Measurements from ENCODE around the gene MTMR3. TPM values are rescaled to one million over a fixed set of nuclear protein-coding genes. Genes with fewer than 3 reads are reported as not detected.
A peak's percentile ranks its signal among the peaks of the same experiment; 100 is the strongest.

MTMR3 gene
- polyA plus RNA-seq (2011; rRNA removed): 18.8 and 21.8 TPM in 2 replicates
- polyA plus RNA-seq (2012; cell fraction: cytosol; rRNA removed): 7.5 and 10.1 TPM in 2 replicates
- polyA plus RNA-seq (2012; cell fraction: nucleus; rRNA removed): 31.3 and 43.4 TPM in 2 replicates
- polyA plus RNA-seq (2017; fragmentation: RNase III; extraction: RNeasy Plus Mini Kit Qiagen cat#74134 plus additional on column Dnase treatment): 5.6 to 7.7 TPM (median 7.4 TPM) in 3 replicates
- 39.3 and 40.5 TPM in 2 replicates for polyA minus RNA-seq (2011; rRNA and poly(A)+ RNA removed)

- Histone ChIP-seq H3K4me2 (peak within 1 kb of the TSS; percentile 71), H3K4me3 (peak within 1 kb of the TSS; percentile 88), H3K4me1 (peaks cover 14% of the 10 kb centered on the region; the same call in 2 of the 3 replicates), H3K27ac (peak within 1 kb of the TSS; percentile 91 to 99), H3K9me3 (no peaks in the 10 kb centered on the region)
- TF ChIP-seq CBX8 (IDR thresholded peaks at IDR 0.05): no peak
- no peak for TF ChIP-seq ZNF302 (CRISPR knock-in tag; IDR thresholded peaks at IDR 0.05)
- TF ChIP-seq NR3C1 (IDR thresholded peaks at IDR 0.05): no peak
- TF ChIP-seq, protein P1, sequence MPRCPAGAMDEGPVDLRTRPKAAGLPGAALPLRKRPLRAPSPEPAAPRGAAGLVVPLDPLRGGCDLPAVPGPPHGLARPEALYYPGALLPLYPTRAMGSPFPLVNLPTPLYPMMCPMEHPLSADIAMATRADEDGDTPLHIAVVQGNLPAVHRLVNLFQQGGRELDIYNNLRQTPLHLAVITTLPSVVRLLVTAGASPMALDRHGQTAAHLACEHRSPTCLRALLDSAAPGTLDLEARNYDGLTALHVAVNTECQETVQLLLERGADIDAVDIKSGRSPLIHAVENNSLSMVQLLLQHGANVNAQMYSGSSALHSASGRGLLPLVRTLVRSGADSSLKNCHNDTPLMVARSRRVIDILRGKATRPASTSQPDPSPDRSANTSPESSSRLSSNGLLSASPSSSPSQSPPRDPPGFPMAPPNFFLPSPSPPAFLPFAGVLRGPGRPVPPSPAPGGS (IDR thresholded peaks at IDR 0.05): no peak
- TF ChIP-seq, protein P2, sequence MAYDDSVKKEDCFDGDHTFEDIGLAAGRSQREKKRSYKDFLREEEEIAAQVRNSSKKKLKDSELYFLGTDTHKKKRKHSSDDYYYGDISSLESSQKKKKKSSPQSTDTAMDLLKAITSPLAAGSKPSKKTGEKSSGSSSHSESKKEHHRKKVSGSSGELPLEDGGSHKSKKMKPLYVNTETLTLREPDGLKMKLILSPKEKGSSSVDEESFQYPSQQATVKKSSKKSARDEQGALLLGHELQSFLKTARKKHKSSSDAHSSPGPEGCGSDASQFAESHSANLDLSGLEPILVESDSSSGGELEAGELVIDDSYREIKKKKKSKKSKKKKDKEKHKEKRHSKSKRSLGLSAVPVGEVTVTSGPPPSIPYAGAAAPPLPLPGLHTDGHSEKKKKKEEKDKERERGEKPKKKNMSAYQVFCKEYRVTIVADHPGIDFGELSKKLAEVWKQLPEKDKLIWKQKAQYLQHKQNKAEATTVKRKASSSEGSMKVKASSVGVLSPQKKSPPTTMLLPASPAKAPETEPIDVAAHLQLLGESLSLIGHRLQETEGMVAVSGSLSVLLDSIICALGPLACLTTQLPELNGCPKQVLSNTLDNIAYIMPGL (CRISPR knock-in tag; IDR thresholded peaks at IDR 0.05; ENCODE audit: borderline replicate concordance): no peak
- TF ChIP-seq, protein P3, sequence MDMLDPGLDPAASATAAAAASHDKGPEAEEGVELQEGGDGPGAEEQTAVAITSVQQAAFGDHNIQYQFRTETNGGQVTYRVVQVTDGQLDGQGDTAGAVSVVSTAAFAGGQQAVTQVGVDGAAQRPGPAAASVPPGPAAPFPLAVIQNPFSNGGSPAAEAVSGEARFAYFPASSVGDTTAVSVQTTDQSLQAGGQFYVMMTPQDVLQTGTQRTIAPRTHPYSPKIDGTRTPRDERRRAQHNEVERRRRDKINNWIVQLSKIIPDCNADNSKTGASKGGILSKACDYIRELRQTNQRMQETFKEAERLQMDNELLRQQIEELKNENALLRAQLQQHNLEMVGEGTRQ (IDR thresholded peaks at IDR 0.05): no peak
- TF ChIP-seq CEBPB (IDR thresholded peaks at IDR 0.05): no peak
- no peak for TF ChIP-seq TP53 (CRISPR knock-in tag; IDR thresholded peaks at IDR 0.05)
- no peak for TF ChIP-seq HOXA7 (CRISPR knock-in tag; IDR thresholded peaks at IDR 0.05)
- no peak for TF ChIP-seq JUNB (IDR thresholded peaks at IDR 0.05)
- TF ChIP-seq RAD21 (conservative IDR thresholded peaks at IDR 0.05 in 1 of 2, IDR thresholded peaks at IDR 0.05 in 1 of 2): peak in 1 of 2 experiments; percentile 45; a peak in 2 of 5 replicates
- TF ChIP-seq EHMT2 (IDR thresholded peaks at IDR 0.05; ENCODE audit: low read depth): no peak
- peak in 1 of 2 experiments; percentile 38; a peak in 1 of 5 replicates for TF ChIP-seq JUN (IDR thresholded peaks at IDR 0.05)
- TF ChIP-seq RNF2 (IDR thresholded peaks at IDR 0.05; ENCODE audit: borderline replicate concordance, low read depth): no peak
- TF ChIP-seq, protein P4, sequence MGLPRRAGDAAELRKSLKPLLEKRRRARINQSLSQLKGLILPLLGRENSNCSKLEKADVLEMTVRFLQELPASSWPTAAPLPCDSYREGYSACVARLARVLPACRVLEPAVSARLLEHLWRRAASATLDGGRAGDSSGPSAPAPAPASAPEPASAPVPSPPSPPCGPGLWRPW (IDR thresholded peaks at IDR 0.05): no peak
- no peak for TF ChIP-seq CHD2 (IDR thresholded peaks at IDR 0.05; ENCODE audit: low read length, partially characterized antibody)
- TF ChIP-seq FOXS1 (CRISPR knock-in tag; IDR thresholded peaks at IDR 0.05): no peak
- TF ChIP-seq PHF8 (IDR thresholded peaks at IDR 0.05; ENCODE audit: borderline replicate concordance, low read depth): peak; percentile 26; the same call in 1 of the 2 replicates
- TF ChIP-seq SMC3 (IDR thresholded peaks at IDR 0.05): peak; percentile 48; the same call in 2 of the 3 replicates
- no peak for TF ChIP-seq POLR2AphosphoS2 (conservative IDR thresholded peaks at IDR 0.05; ENCODE audit: low read length)
- TF ChIP-seq TFCP2L1 (CRISPR knock-in tag; IDR thresholded peaks at IDR 0.05): no peak
- TF ChIP-seq ZC3H11A (IDR thresholded peaks at IDR 0.05): no peak
- no peak for TF ChIP-seq GATA3 (IDR thresholded peaks at IDR 0.05; ENCODE audit: borderline replicate concordance)
- TF ChIP-seq CBX2 (IDR thresholded peaks at IDR 0.05; ENCODE audit: borderline replicate concordance, low read depth): no peak
- TF ChIP-seq RARB (CRISPR knock-in tag; IDR thresholded peaks at IDR 0.05): no peak
- TF ChIP-seq KDM1A (IDR thresholded peaks at IDR 0.05; ENCODE audit: low read depth): no peak
- no peak for TF ChIP-seq NPAS2 (CRISPR knock-in tag; IDR thresholded peaks at IDR 0.05; ENCODE audit: borderline replicate concordance)
- no peak for TF ChIP-seq EHF (CRISPR knock-in tag; IDR thresholded peaks at IDR 0.05)
- no peak for TF ChIP-seq ZSCAN20 (CRISPR knock-in tag; IDR thresholded peaks at IDR 0.05)
- TF ChIP-seq ELK1 (IDR thresholded peaks at IDR 0.05; ENCODE audit: low read depth, low read length): no peak
- TF ChIP-seq MAZ (IDR thresholded peaks at IDR 0.05; ENCODE audit: borderline replicate concordance, low read depth, low read length): no peak
- no peak for TF ChIP-seq RCOR1 (IDR thresholded peaks at IDR 0.05; ENCODE audit: low read depth, low read length)
- peak; percentile 42 for TF ChIP-seq POLR2A (IDR thresholded peaks at IDR 0.05; ENCODE audit: low read length)
- no peak for TF ChIP-seq ZFP36 (IDR thresholded peaks at IDR 0.05; ENCODE audit: borderline replicate concordance, partially characterized antibody)
- WGBS (ENCODE audit: missing lambda C conversion rate): 0% methylated on average over 5 of the region's 82 CpGs
- ChIA-PET CTCF (interaction anchor here (0.7 to 1.4 kb wide), 9 partner anchors 14 to 166 kb away, joined by 3 to 5 read pairs (median 3); no protein-coding TSS in a partner anchor), POLR2A (interaction anchor here (0.6 to 0.8 kb wide), 4 partner anchors 45 to 117 kb away, joined by 3 to 4 read pairs (median 3); partner anchors contain the start of genes ASCC2 and ZMAT5)
- FAIRE-seq (no peak), ATAC-seq (peak; percentile 92 to 96), DNase-seq (ENCODE audit: low read depth in 1 of 2, low spot score in 1 of 2) (peak; percentile 42 to 89)
These were observed at the start of gene MTMR3 for GRCh38 chr22:29883045-29883774. MTMR3 (plus strand) TSS chr22:29883174; CDS start chr22:29971060, 87,886 bp downstream.

Measured in A549 (cell line).